DND-41 (cell line): ENCODE measurements around the gene MTX3.

Experiments used
- ATAC-seq: fragments of 200-7000 bp; cut with Tn5 transposase; 3 replicates; pipeline ENCODE4 v1.9.1; 2021; ENCODE audit warnings: low read depth; ENCODE audit not compliant: insufficient read depth
- DNase-seq: peaks from one replicate; pipeline ENCODE4 v3.0.0-alpha.2; 2020
- H2AFZ ChIP-seq: 2 replicates; pipeline ENCODE4 v1.6.0; 2012; ENCODE audit warnings: low read depth, low read length
- H3K27ac ChIP-seq: 2 replicates; pipeline ENCODE4 v1.5.1; 2012; ENCODE audit warnings: low read length, inconsistent platforms
- H3K27me3 ChIP-seq: fragments of 200-600 bp; sonication (generic); 2 replicates; pipeline ENCODE4 v1.6.0; 2012; ENCODE audit warnings: low read length, mild to moderate bottlenecking, inconsistent platforms; ENCODE audit not compliant: insufficient read depth, poor library complexity
- H3K36me3 ChIP-seq: 2 replicates; pipeline ENCODE4 v1.5.1; 2012; ENCODE audit warnings: low read length, inconsistent platforms; ENCODE audit not compliant: insufficient read depth
- H3K4me1 ChIP-seq: 2 replicates; pipeline ENCODE4 v1.5.1; 2012; ENCODE audit warnings: mild to moderate bottlenecking, low read length; ENCODE audit not compliant: insufficient read depth
- H3K4me2 ChIP-seq: 2 replicates; pipeline ENCODE4 v1.6.0; 2012; ENCODE audit warnings: mild to moderate bottlenecking, moderate library complexity, low read length, inconsistent platforms; ENCODE audit not compliant: insufficient read depth
- H3K4me3 ChIP-seq, 2 experiments: fragments of 200-600 bp in 1 of 2; shearing (Covaris generic) in 1 of 2; 2 replicates each; pipeline ENCODE4 v1.5.1; 2012 to 2016; ENCODE audit warnings: inconsistent platforms in 2 of 2, low read length in 2 of 2, mild to moderate bottlenecking in 2 of 2, low read depth in 1 of 2, moderate library complexity in 1 of 2
- H3K79me2 ChIP-seq: 2 replicates; pipeline ENCODE4 v1.6.0; 2012; ENCODE audit warnings: low read length, inconsistent platforms; ENCODE audit not compliant: insufficient read depth
- H3K9ac ChIP-seq: 2 replicates; pipeline ENCODE4 v1.6.0; 2012; ENCODE audit warnings: low read depth, mild to moderate bottlenecking, inconsistent platforms, low read length, moderate library complexity
- H3K9me3 ChIP-seq: 2 replicates; pipeline ENCODE4 v1.5.1; 2012; ENCODE audit warnings: low read length, moderate library complexity, mild to moderate bottlenecking, inconsistent platforms; ENCODE audit not compliant: insufficient read depth, severe bottlenecking
- H4K20me1 ChIP-seq: 2 replicates; pipeline ENCODE4 v1.6.0; 2012; ENCODE audit warnings: low read length; ENCODE audit not compliant: insufficient read depth
- EZH2 ChIP-seq: IDR thresholded peaks from 3 replicates; pipeline ENCODE4 v1.6.1; 2012; ENCODE audit warnings: borderline replicate concordance, low read depth, mild to moderate bottlenecking, moderate library complexity, low read length, inconsistent platforms; ENCODE audit not compliant: severe bottlenecking
- TF ChIP-seq, protein P1 (sequence below): IDR thresholded peaks from 2 replicates; pipeline ENCODE4 v1.5.1; 2012; ENCODE audit warnings: borderline replicate concordance, low read length, moderate library complexity, mild to moderate bottlenecking; ENCODE audit not compliant: poor library complexity, severe bottlenecking; ENCODE audit errors: extremely low read depth

The MTX3 gene

DNA sequence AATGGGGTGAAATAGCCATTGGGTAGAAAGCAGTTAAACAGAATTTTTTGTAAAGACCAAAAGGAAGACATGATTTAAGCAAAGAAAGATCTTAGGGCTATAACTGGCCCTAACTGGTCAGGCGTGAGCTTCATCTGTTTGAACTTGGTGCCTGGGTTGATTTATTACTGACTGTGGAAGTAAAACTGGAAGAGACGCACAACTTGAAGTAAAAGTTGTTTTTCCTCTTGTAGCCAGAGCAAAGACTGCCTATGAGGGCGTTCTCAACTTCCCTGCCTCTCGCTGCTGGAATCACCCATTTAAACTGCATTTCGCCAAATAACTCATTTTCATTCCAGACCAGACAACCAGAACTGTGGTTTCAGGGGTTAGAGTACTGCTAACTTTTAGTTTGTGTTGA lies 45.6 kb upstream of the MTX3 start:
- H3K9ac ChIP-seq: no peak overlapping the region

DNA sequence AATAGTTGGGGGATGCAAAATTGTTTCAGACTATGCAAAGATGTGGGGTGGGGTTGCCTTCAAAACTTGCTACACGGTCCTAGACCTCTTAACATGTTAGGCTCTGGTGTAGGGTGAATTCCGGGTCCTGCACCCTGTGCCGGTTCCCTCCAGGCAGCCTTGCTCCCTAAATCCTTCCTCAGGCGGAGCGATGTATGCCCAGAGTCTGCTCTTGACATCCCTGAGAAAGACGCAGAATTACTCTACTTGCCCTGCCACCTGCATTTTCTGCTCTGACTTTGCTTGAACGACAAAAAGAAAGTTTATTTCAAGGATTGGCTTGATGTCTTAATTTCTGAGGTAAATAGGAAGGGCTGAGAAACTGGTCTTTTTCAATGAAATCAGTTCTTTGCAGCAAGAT lies 44.8 kb upstream of the MTX3 start:
- ATAC-seq (no peak), DNase-seq (no peak)
- Histone ChIP-seq H3K4me1 (peaks cover 15% of the 10 kb centered on the region), H3K27ac (no peak overlapping the region), H3K4me2 (no peak overlapping the region), H3K9me3 (no peaks in the 10 kb centered on the region), H2AFZ (no peak overlapping the region), H3K4me3 (no peak overlapping the region), H3K9ac (no peak overlapping the region), H3K27me3 (no peaks in the 10 kb centered on the region), H3K79me2 (no peaks in the 10 kb centered on the region), H3K36me3 (no peaks in the 10 kb centered on the region), H4K20me1 (no peaks in the 10 kb centered on the region)
- TF ChIP-seq EZH2: no peak
- TF ChIP-seq, protein P1, sequence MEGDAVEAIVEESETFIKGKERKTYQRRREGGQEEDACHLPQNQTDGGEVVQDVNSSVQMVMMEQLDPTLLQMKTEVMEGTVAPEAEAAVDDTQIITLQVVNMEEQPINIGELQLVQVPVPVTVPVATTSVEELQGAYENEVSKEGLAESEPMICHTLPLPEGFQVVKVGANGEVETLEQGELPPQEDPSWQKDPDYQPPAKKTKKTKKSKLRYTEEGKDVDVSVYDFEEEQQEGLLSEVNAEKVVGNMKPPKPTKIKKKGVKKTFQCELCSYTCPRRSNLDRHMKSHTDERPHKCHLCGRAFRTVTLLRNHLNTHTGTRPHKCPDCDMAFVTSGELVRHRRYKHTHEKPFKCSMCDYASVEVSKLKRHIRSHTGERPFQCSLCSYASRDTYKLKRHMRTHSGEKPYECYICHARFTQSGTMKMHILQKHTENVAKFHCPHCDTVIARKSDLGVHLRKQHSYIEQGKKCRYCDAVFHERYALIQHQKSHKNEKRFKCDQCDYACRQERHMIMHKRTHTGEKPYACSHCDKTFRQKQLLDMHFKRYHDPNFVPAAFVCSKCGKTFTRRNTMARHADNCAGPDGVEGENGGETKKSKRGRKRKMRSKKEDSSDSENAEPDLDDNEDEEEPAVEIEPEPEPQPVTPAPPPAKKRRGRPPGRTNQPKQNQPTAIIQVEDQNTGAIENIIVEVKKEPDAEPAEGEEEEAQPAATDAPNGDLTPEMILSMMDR: no peak

More for the DNA sequence above, 45.6 kb upstream of the MTX3 start:
- no peaks in the 10 kb centered on the region for H3K79me2 ChIP-seq
- no peaks in the 10 kb centered on the region for H3K36me3 ChIP-seq
- H3K27me3 ChIP-seq: no peaks in the 10 kb centered on the region
- H2AFZ ChIP-seq: no peak overlapping the region
- H3K4me2 ChIP-seq: no peak overlapping the region
- no peak overlapping the region for H3K27ac ChIP-seq
- H3K4me1 ChIP-seq: peaks cover 7% of the 10 kb centered on the region
- H3K4me3 ChIP-seq: no peak overlapping the region
- ATAC-seq (no peak), DNase-seq (no peak)
- no peaks in the 10 kb centered on the region for H4K20me1 ChIP-seq
- no peaks in the 10 kb centered on the region for H3K9me3 ChIP-seq
- TF ChIP-seq, protein P1: no peak
- TF ChIP-seq EZH2: no peak

DNA sequence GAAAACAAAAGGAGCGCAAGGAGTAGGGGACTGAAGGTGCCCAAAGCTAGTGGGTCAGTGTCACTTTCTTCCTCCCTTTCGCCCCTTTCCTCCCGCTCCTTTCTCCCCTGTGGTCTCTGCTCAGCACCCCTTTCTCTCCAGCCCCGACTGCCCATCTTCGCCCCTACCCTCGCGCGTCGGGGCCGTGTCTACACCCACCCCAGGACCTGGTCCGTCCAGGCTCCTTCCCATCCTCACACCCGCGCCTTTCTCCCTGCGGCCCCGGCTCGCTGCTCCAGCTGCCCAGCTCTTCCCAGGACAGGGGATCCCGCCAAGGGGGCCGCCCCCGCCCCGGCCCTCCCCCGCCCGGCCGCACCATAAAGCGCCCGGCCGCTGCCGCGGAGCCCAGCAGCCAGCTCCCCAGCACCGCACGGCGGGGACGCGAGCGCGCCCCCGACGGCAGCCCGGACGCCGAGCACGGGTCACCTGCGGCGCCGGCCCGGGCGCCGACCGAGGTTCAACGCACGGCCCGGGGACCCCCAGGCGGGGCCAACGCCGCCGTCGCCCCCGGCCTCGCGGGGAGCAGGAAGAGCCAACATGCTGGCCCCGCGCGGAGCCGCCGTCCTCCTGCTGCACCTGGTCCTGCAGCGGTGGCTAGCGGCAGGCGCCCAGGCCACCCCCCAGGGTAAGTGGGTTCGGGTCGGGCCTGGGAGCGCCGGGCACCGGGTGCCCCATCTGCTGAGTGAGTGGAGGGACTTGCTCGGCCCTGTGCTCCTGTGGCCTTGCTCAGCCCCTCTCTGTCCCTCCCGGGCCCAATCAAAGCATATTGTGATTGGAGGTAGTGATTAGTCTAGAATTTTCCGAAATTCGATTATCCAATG lies 44.1 kb upstream of the MTX3 start, which contains the start of gene THBS4:
Gene THBS4 (plus strand): TSS at position 387 of the 860 bp plus-strand sequence. CDS start 190 bp downstream, at position 577.
- Histone ChIP-seq H3K36me3 (no peaks in the 10 kb centered on the region), H4K20me1 (no peaks in the 10 kb centered on the region), H3K9me3 (no peaks in the 10 kb centered on the region), H3K4me3 (no peak within 1 kb of the TSS), H3K4me2 (no peak within 1 kb of the TSS), H3K27me3 (no peaks in the 10 kb centered on the region), H2AFZ (no peak within 1 kb of the TSS), H3K27ac (no peak within 1 kb of the TSS), H3K9ac (no peak within 1 kb of the TSS), H3K79me2 (no peaks in the 10 kb centered on the region), H3K4me1 (peaks cover 17% of the 10 kb centered on the region)
- DNase-seq: no peak
- TF ChIP-seq, protein P1: no peak
- TF ChIP-seq EZH2: no peak
- no peak for ATAC-seq
